Measurements from ENCODE around the gene SYNGAP1. TPM values are rescaled to one million over a fixed set of nuclear protein-coding genes. Genes with fewer than 3 reads are reported as not detected.

SYNGAP1 gene
- total RNA-seq, result 3.4 and 4.8 TPM in 2 replicates

DNA sequence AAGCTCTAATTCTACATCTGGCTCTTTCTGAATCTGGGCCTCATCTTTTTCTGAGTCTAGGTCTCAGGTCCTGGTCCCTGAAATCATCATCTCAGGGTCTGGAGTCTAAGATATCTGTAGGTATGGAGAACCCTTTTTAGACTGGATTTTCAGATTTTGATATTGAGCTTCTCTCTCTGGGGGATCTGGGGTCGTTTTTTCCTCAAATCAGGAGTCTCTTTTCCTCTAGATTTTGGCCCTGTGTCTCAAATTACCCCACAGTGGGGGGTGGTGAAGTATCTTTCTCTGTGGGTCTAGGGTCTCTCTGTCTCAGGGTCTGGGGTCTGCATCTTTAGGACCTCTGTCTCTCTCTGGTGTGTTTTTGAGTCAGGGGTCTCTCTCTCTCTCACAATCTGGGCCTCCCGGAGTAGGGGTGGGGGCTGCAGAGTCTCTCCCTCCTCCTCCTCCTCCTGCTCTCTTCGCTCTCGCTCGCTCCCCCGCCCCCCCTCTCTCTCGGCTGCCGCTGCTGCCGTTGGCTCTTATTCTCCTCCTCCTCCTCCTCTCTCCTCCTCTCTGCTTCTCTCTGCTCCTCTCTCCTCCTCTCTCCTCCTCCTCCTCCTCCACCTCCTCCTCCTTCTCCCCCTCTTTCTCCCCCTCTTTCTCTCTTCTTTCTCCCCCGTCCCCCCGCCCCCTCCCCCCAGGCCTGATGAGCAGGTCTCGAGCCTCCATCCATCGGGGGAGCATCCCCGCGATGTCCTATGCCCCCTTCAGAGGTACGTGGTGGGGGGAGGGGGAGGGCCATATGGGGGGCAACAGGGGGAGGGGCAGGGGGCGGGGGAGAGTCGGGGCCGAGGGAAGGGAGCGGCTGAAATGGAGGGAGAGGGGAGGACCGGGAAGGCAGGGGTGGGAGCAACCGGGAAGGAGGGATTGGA, at the start of gene SYNGAP1:
SYNGAP1 (plus strand) TSS at position 486 of the 911 bp plus-strand sequence; CDS start at position 686, 200 bp downstream.

DNA sequence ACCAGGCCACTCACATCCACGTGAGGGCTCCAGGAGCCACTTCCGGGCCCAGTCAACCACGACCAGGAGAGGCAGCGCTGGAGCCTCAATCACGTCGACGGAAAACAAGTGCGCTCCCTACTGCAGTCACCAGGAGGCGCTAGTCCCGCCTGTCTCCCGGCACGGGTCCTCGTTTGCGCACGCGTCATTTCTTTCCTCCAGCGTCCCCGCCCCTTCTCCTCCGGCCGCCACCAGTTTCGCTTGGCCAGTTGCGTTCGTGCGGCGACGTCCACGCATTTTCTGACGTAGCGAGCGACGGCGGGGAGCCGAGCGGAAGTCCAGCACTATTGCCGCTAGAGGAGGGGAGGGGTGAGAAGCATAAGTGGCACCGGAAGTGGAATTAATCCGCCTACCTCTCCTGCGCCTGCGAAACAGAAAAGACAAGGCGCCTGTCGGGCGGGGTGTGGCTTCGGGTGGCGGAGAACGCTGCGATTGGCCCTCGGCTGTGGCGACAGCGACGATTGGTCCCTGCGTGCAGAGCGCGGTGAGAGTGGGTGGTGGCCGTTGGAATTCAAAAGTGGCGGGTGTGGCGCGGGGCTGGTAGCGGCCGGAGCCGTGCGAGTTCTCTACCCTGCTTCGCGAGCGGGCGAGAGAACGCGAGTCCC, 28.5 kb upstream of the SYNGAP1 start, which contains the start of gene KIFC1:
KIFC1 (plus strand) TSS at position 546 of the 644 bp plus-strand sequence. CDS start 163 bp downstream, outside the sequence.

GRCh38 chr6:33410711-33411631, 8.9 kb upstream of the SYNGAP1 start, which contains the start of gene PHF1:
TSS of gene PHF1 (plus strand) at chr6:33411014. CDS start at chr6:33412264, 1,250 bp downstream.

GRCh38 chr6:33417903-33418689, 1.8 kb upstream of the SYNGAP1 start, which contains the start of gene CUTA:
TSS of gene CUTA (minus strand) at chr6:33418107. CDS start at chr6:33418000, 107 bp downstream.

GRCh38 chr6:33454009-33454946, 34.4 kb downstream of the SYNGAP1 start, which contains the start of gene ZBTB9:
TSS of gene ZBTB9 (plus strand) at chr6:33454576. CDS start at chr6:33455101, 525 bp downstream.

Other genes starting within 250 kb of the SYNGAP1 start
- 0.15 and 1.2 TPM in 2 replicates for gene COL11A2, start 227.6 kb upstream of the SYNGAP1 start, total RNA-seq
- 22.2 and 23.2 TPM in 2 replicates for gene RXRB, start 219.4 kb upstream of the SYNGAP1 start, total RNA-seq
- 126 and 133 TPM in 2 replicates for gene SLC39A7, start 219.2 kb upstream of the SYNGAP1 start, total RNA-seq
- 10.7 and 11.1 TPM in 2 replicates for gene HSD17B8, start 215.4 kb upstream of the SYNGAP1 start, total RNA-seq
- gene RING1, start 211.6 kb upstream of the SYNGAP1 start, total RNA-seq, result 12.9 and 13.2 TPM in 2 replicates
- 29.3 and 29.9 TPM in 2 replicates for gene VPS52, start 148.2 kb upstream of the SYNGAP1 start, total RNA-seq
- gene RPS18, start 148.0 kb upstream of the SYNGAP1 start, total RNA-seq, result 4,367 and 4,951 TPM in 2 replicates
- 4.4 and 4.9 TPM in 2 replicates for gene B3GALT4, start 142.9 kb upstream of the SYNGAP1 start, total RNA-seq
- gene WDR46, start 130.8 kb upstream of the SYNGAP1 start, total RNA-seq, result 74.8 and 75.7 TPM in 2 replicates
- 87.8 and 95.1 TPM in 2 replicates for gene PFDN6, start 130.5 kb upstream of the SYNGAP1 start, total RNA-seq
- 25.7 and 26.8 TPM in 2 replicates for gene RGL2, start 121.1 kb upstream of the SYNGAP1 start, total RNA-seq
- 61.8 and 65.1 TPM in 2 replicates for gene TAPBP, start 106.0 kb upstream of the SYNGAP1 start, total RNA-seq
- gene ZBTB22, start 102.3 kb upstream of the SYNGAP1 start, total RNA-seq, result 14.4 and 15.6 TPM in 2 replicates
- gene DAXX, start 97.1 kb upstream of the SYNGAP1 start, total RNA-seq, result 47.9 and 56.7 TPM in 2 replicates
- 75.8 and 81.9 TPM in 2 replicates for gene KIFC1, start 28.2 kb upstream of the SYNGAP1 start, total RNA-seq
- 24.1 and 29.6 TPM in 2 replicates for gene PHF1, start 9.1 kb upstream of the SYNGAP1 start, total RNA-seq
- 317 and 380 TPM in 2 replicates for gene CUTA, start 2.0 kb upstream of the SYNGAP1 start, total RNA-seq
- 3.7 TPM in 2 replicates for gene ZBTB9, start 34.5 kb downstream of the SYNGAP1 start, total RNA-seq
- gene BAK1, start 160.2 kb downstream of the SYNGAP1 start, total RNA-seq, result 8.3 and 8.9 TPM in 2 replicates
- gene ITPR3, start 201.3 kb downstream of the SYNGAP1 start, total RNA-seq, result 24.5 and 25.2 TPM in 2 replicates